B cell (primary cell): ENCODE results near the gene FBXO34. TPM values are rescaled to one million over a fixed set of nuclear protein-coding genes. Genes with fewer than 3 reads are reported as not detected.

ENCODE experiments used
- ATAC-seq: fragments of 200-7000 bp; cut with Tn5 transposase; one replicate; pipeline ENCODE4 v1.10.0; 2021; ENCODE audit warnings: low read depth, mild to moderate bottlenecking, moderate number of reproducible peaks, moderate library complexity
- CTCF ChIA-PET: fragments of 350-600 bp; sonication (Branson Sonifier 250); formaldehyde crosslinking; loops from one replicate; lab custom pipeline; 2021; ENCODE audit warnings: antibody characterized with exemption, inconsistent platforms; lab: Charles Lee
- POLR2A ChIA-PET: fragments of 350-600 bp; sonication (Branson Sonifier 250); formaldehyde crosslinking; loops from one replicate; lab custom pipeline; 2021; ENCODE audit warnings: antibody characterized with exemption; lab: Charles Lee
- DNase-seq: peaks from one replicate; pipeline ENCODE4 v3.0.0; 2013
- H2AFZ ChIP-seq: 2 replicates; pipeline ENCODE4 v1.6.1; 2012; ENCODE audit warnings: mild to moderate bottlenecking, low read depth, low read length; ENCODE audit not compliant: insufficient read depth, poor library complexity, severe bottlenecking
- H3K27ac ChIP-seq, 2 donors: 1 replicate in 1 of 2; 2 replicates in 1 of 2; pipeline ENCODE4 v1.5.1; 2012 to 2013; ENCODE audit warnings: low read length in 2 of 2, mild to moderate bottlenecking in 2 of 2, moderate library complexity in 1 of 2
- H3K27me3 ChIP-seq, 4 experiments: fragments of 200-600 bp in 1 of 4; sonication (generic) in 1 of 4; replicated peaks in 1 of 4; 1 replicate in 2 of 4; 2 replicates in 2 of 4; pipeline versions ENCODE4 v1.6.1 to v1.7.0; 2013 to 2016; ENCODE audit warnings: low read length in 3 of 4, mild to moderate bottlenecking in 2 of 4, mixed read lengths in 1 of 4, moderate library complexity in 1 of 4; ENCODE audit not compliant: insufficient read depth in 4 of 4, control insufficient read depth in 3 of 4; ENCODE audit errors: control extremely low read depth in 1 of 4
- H3K36me3 ChIP-seq, 2 experiments: replicated peaks in 1 of 2; 1 replicate in 1 of 2; 2 replicates in 1 of 2; pipeline versions ENCODE4 v1.6.1 to v1.7.1; 2013; ENCODE audit warnings: low read length in 1 of 2; ENCODE audit not compliant: insufficient read depth in 2 of 2, control insufficient read depth in 1 of 2; ENCODE audit errors: control extremely low read depth in 1 of 2, extremely low read depth in 1 of 2
- H3K4me1 ChIP-seq, 2 donors: fragments of 200-600 bp in 1 of 2; sonication (generic) in 1 of 2; 1 replicate in 1 of 2; 2 replicates in 1 of 2; pipeline versions ENCODE4 v1.5.1 to v1.6.1; 2013 to 2017; ENCODE audit warnings: low read length in 2 of 2; ENCODE audit not compliant: control insufficient read depth in 2 of 2, insufficient read depth in 2 of 2
- H3K4me2 ChIP-seq: replicated peaks from 2 replicates; pipeline ENCODE3; 2012; ENCODE audit warnings: mild to moderate bottlenecking, low read depth, low read length; ENCODE audit not compliant: poor library complexity, severe bottlenecking
- H3K4me3 ChIP-seq, 5 experiments: fragments of 200-600 bp in 1 of 5; sonication (generic) in 1 of 5; 1 replicate in 3 of 5; 2 replicates in 2 of 5; pipeline versions ENCODE4 v1.5.1 to v1.7.0; 2011 to 2016; ENCODE audit warnings: low read length in 4 of 5, mild to moderate bottlenecking in 4 of 5, low read depth in 2 of 5, control low read depth in 1 of 5, moderate library complexity in 1 of 5; ENCODE audit not compliant: insufficient read depth in 1 of 5; ENCODE audit errors: control extremely low read depth in 1 of 5, extremely low read depth in 1 of 5
- H3K79me2 ChIP-seq: fragments of 200-600 bp; sonication (generic); one replicate; pipeline ENCODE4 v1.6.0; 2016; ENCODE audit warnings: low read length; ENCODE audit not compliant: control insufficient read depth, insufficient read depth
- H3K9ac ChIP-seq: fragments of 200-600 bp; sonication (generic); 2 replicates; pipeline ENCODE4 v1.6.1; 2017; ENCODE audit warnings: mild to moderate bottlenecking, low read length, moderate library complexity
- H3K9me3 ChIP-seq, 3 donors: one replicate each; pipeline versions ENCODE4 v1.6.1 to v1.7.1; 2013; ENCODE audit warnings: low read length in 2 of 3; ENCODE audit not compliant: control insufficient read depth in 2 of 3, insufficient read depth in 1 of 3; ENCODE audit errors: control extremely low read depth in 1 of 3
- H4K20me1 ChIP-seq: 2 replicates; pipeline ENCODE4 v1.6.0; 2012; ENCODE audit warnings: mild to moderate bottlenecking, low read length; ENCODE audit not compliant: insufficient read depth, control insufficient read depth, poor library complexity, severe bottlenecking
- H3K27ac Mint-ChIP-seq: one replicate; pipeline ENCODE4 v1.8.0; 2021; ENCODE audit warnings: mixed read lengths
- H3K27me3 Mint-ChIP-seq: one replicate; pipeline ENCODE4 v1.8.0; 2021; ENCODE audit warnings: mixed read lengths
- H3K4me1 Mint-ChIP-seq: one replicate; pipeline ENCODE4 v1.8.0; 2021; ENCODE audit warnings: mixed read lengths
- H3K4me3 Mint-ChIP-seq: one replicate; pipeline ENCODE4 v1.8.0; 2021; ENCODE audit warnings: mixed read lengths
- H3K9me3 Mint-ChIP-seq: one replicate; pipeline ENCODE4 v1.8.0; 2022; ENCODE audit warnings: mixed read lengths; ENCODE audit not compliant: insufficient read depth
- EZH2 ChIP-seq: IDR thresholded peaks from 2 replicates; pipeline ENCODE4 v1.6.1; 2012; ENCODE audit warnings: borderline replicate concordance, low read depth, mild to moderate bottlenecking, moderate library complexity, low read length; ENCODE audit not compliant: insufficient read depth, poor library complexity, severe bottlenecking
- intact Hi-C: fragments of 100-400 bp; cut with micrococcal nuclease; formaldehyde crosslinking; loops from one replicate; pipeline ENCODE4 v1.10.0; 2022
- polyA plus RNA-seq: library from polyadenylated mRNA; depleted of rRNA; stranded (reverse); fragments of >200 nt; gene quantifications from 2 replicates; pipeline ENCODE4 v1.2.3, GENCODE V29; 2012
- total RNA-seq, 2 donors: library from RNA; stranded (reverse); fragments of 120-200 nt in 1 of 2; gene quantifications; 1 replicate in 1 of 2; 2 replicates in 1 of 2; pipeline versions ENCODE4 v1.2.3 to v1.2.4, GENCODE V29; 2013 to 2022
- TF ChIP-seq, protein P1 (sequence below): fragments of 200-600 bp; IDR thresholded peaks from one replicate; pipeline ENCODE4 v1.8.0; 2022; ENCODE audit warnings: antibody characterized with exemption, mild to moderate bottlenecking

The FBXO34 gene
- total and polyA plus RNA-seq, 2 donors (not counting 1 experiment from before 2014, with no cell fraction given): 8.1 to 27.5 TPM

DNA sequence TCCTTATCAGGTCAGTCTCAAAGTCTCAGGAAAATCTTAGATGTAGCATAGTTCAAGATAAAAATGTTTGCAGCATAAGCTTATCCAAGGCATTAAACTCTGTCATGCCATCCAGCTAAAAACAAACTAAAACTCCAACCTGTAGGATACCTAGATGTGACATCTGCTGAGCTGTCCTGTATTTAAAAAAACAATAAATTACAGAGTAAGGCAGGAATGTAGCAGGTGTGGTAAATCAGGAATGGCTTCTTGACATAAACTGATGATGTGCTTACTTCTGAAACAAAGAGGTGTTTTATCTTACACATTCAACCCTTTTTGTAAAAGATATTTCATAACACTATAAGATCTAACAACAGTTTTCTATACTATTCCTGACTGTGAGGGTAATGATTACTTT, 49.3 kb upstream of the FBXO34 start:
- H3K9me3 Mint-ChIP-seq: peaks cover 3% of the 10 kb centered on the region
- Histone ChIP-seq H3K4me3 (no peak overlapping the region), H3K27ac (no peak overlapping the region), H4K20me1 (no peaks in the 10 kb centered on the region), H3K4me2 (no peak overlapping the region), H3K9me3 (peaks cover 1 to 11% (median 2%) of the 10 kb centered on the region in 3 donors), H3K27me3 (peaks cover 0 to 3% (median 0%) of the 10 kb centered on the region in 4 experiments), H3K79me2 (no peaks in the 10 kb centered on the region), H3K4me1 (no peaks in the 10 kb centered on the region), H3K9ac (no peak overlapping the region), H3K36me3 (no peaks in the 10 kb centered on the region), H2AFZ (no peak overlapping the region)
- ChIA-PET POLR2A (no interaction called here), CTCF (no interaction called here)
- H3K4me3 Mint-ChIP-seq: no peak overlapping the region
- DNase-seq (no peak), ATAC-seq (no peak)
- H3K27me3 Mint-ChIP-seq: peaks cover 8% of the 10 kb centered on the region
- no peaks in the 10 kb centered on the region for H3K4me1 Mint-ChIP-seq
- TF ChIP-seq, protein P1, sequence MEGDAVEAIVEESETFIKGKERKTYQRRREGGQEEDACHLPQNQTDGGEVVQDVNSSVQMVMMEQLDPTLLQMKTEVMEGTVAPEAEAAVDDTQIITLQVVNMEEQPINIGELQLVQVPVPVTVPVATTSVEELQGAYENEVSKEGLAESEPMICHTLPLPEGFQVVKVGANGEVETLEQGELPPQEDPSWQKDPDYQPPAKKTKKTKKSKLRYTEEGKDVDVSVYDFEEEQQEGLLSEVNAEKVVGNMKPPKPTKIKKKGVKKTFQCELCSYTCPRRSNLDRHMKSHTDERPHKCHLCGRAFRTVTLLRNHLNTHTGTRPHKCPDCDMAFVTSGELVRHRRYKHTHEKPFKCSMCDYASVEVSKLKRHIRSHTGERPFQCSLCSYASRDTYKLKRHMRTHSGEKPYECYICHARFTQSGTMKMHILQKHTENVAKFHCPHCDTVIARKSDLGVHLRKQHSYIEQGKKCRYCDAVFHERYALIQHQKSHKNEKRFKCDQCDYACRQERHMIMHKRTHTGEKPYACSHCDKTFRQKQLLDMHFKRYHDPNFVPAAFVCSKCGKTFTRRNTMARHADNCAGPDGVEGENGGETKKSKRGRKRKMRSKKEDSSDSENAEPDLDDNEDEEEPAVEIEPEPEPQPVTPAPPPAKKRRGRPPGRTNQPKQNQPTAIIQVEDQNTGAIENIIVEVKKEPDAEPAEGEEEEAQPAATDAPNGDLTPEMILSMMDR: no peak
- TF ChIP-seq EZH2: no peak
- no peak overlapping the region for H3K27ac Mint-ChIP-seq
- intact Hi-C loops: no loop called here

DNA sequence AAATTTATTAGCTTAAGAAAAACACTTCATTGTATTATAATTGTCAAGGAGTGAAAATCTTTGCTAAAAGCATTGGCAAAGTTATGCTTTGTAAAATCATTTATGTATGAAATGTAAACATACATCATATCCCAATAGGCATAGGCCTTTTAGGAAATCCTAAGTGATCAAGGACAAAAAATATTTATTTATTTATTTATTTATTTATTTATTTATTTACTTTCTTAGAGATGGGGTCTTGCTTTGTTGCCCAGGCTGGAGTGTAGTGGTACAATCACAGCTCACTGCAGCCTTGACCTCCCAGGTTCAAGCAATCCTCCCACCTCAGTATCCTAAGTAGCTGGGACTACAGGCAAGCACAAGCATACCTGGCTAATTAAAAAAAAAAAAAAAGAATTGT, 47.9 kb upstream of the FBXO34 start:
- Histone ChIP-seq H4K20me1 (no peaks in the 10 kb centered on the region), H3K79me2 (no peaks in the 10 kb centered on the region), H3K27ac (no peak overlapping the region), H3K9me3 (peaks cover 3 to 14% (median 11%) of the 10 kb centered on the region in 3 donors), H3K4me1 (no peaks in the 10 kb centered on the region), H3K9ac (no peak overlapping the region), H3K36me3 (no peaks in the 10 kb centered on the region), H3K27me3 (peaks cover 0 to 5% (median 0%) of the 10 kb centered on the region in 4 experiments), H3K4me2 (no peak overlapping the region), H2AFZ (no peak overlapping the region), H3K4me3 (no peak overlapping the region)
- ATAC-seq (no peak), DNase-seq (no peak)
- intact Hi-C loops: no loop called here
- no peak for TF ChIP-seq EZH2
- TF ChIP-seq, protein P1: no peak
- Mint-ChIP-seq H3K4me3 (no peak overlapping the region), H3K27me3 (peaks cover 9% of the 10 kb centered on the region), H3K4me1 (no peaks in the 10 kb centered on the region), H3K9me3 (peaks cover 3% of the 10 kb centered on the region), H3K27ac (no peak overlapping the region)
- ChIA-PET CTCF (no interaction called here), POLR2A (no interaction called here)
